Measurements from ENCODE around the gene ADNP2. TPM values are rescaled to one million over a fixed set of nuclear protein-coding genes. Genes with fewer than 3 reads are reported as not detected.

The ADNP2 gene, protein sequence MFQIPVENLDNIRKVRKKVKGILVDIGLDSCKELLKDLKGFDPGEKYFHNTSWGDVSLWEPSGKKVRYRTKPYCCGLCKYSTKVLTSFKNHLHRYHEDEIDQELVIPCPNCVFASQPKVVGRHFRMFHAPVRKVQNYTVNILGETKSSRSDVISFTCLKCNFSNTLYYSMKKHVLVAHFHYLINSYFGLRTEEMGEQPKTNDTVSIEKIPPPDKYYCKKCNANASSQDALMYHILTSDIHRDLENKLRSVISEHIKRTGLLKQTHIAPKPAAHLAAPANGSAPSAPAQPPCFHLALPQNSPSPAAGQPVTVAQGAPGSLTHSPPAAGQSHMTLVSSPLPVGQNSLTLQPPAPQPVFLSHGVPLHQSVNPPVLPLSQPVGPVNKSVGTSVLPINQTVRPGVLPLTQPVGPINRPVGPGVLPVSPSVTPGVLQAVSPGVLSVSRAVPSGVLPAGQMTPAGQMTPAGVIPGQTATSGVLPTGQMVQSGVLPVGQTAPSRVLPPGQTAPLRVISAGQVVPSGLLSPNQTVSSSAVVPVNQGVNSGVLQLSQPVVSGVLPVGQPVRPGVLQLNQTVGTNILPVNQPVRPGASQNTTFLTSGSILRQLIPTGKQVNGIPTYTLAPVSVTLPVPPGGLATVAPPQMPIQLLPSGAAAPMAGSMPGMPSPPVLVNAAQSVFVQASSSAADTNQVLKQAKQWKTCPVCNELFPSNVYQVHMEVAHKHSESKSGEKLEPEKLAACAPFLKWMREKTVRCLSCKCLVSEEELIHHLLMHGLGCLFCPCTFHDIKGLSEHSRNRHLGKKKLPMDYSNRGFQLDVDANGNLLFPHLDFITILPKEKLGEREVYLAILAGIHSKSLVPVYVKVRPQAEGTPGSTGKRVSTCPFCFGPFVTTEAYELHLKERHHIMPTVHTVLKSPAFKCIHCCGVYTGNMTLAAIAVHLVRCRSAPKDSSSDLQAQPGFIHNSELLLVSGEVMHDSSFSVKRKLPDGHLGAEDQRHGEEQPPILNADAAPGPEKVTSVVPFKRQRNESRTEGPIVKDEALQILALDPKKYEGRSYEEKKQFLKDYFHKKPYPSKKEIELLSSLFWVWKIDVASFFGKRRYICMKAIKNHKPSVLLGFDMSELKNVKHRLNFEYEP
- total RNA-seq = 11.8 TPM
- long read RNA-seq, partial matches to known transcripts = 0 of 9 reads
- long read RNA-seq, other reads (novel, unspliced or antisense) = 9 of 9 reads

DNA sequence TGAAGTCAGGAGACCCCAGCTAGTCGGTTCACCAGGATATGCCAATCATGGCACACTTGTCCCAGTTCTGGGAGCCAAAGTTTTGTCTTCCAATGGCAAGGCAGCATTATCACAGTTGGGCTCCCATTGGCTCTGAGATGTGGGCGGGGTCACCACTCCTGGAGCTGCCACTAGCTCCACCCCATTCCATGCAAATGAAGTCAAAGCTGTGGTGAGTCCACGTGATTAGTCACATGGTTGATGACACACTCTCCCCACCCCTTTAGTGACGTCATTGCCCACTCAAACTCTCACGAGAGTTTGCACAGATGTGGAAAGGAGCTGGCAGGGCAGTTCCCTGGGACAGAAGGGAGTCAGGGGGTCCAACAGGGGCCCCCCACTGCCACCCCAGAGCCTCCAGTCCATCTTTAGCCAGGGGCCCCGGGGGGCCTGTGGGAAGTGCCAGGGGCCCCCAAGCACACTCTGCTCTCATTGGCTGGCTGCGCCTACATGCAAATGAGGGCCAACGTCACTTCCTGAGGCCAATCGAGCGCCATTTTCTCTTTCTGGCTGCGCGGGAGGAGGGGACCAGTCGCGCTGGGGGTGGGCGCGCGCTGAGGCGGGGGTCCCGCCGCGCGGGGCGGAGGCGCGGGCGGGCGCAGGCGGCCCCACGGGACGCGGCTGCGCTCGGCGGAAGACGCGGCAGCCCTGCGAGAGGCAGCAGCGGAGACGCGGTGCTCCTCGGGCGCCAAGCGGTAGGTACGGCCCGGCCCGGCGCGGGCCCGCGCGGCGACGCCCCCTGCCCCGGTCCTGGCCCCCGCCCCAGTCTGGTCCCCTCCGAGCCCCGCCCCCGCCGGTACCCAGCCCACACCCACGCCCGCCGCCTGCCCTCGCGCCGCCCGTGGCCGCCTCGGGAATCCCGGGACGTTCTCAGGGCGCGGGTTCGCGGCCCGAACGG, at the start of gene ADNP2:
Gene ADNP2, plus strand, starts transcription at position 524 of the 937 bp plus-strand sequence. CDS start 8,281 bp downstream, outside the sequence.
- DNase-seq (ENCODE audit: low spot score) = peak; percentile 82

GRCh38 chr18:80059945-80060344, 49.1 kb upstream of the ADNP2 start:
- intact Hi-C loops (cut with DNase I) = no loop called here

More for the DNA sequence above, at the start of gene ADNP2:
- intact Hi-C loops (cut with DNase I) = loop anchor here (5.0 kb wide), 1 partner anchor 77 kb away; the partner anchor contains the start of gene RBFA

DNA sequence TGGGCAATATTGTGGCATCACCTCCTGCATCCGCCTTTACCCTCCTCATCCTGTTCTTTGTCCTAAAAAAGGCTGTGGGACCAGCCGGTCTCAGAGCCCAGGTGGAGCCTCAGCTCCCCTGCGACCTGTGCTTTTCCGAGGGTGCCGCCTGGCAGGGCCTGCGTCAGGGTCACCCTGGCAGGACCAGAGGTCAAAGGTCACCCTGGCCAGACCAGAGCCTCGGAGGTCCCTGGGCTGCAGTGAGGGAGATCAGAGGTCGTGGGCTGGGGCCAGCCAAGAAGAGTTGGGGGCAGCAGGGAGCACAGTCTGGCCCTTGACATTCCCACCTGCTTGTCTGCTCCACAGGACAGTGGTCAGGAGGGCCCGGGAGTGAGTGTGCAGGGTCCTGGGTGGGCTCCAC, 43.4 kb upstream of the ADNP2 start:
- intact Hi-C loops (cut with DNase I) = no loop called here
- no peak for DNase-seq (ENCODE audit: low spot score)

More at GRCh38 chr18:80059945-80060344, 49.1 kb upstream of the ADNP2 start:
- DNase-seq (ENCODE audit: low spot score) = no peak

DNA sequence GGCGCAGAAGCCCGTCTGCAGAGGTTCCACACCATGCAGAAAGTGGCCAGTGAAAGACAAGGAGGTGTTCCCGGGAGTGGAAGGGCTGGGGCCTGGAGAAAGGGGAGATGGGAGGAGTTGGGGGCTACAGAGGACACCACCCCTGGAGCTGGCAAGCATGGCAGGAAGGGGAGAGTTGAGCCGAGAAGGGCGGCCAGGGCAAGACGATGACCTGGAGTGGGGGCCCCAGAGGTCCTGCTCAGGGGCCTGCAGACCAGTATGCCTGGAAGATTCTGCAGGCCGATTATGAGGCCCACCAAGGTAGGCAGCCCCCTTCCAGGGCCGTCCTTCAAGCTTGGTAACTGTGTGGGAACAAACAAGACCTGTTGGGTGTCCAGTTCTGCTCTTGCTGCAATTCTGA, 41.7 kb upstream of the ADNP2 start:
- intact Hi-C loops (cut with DNase I) = no loop called here
- no peak for DNase-seq (ENCODE audit: low spot score)

GRCh38 chr18:80067897-80068296, 41.2 kb upstream of the ADNP2 start:
- intact Hi-C loops (cut with DNase I) = no loop called here
- DNase-seq (ENCODE audit: low spot score) = no peak

GRCh38 chr18:80068571-80069272, 40.3 kb upstream of the ADNP2 start:
- DNase-seq (ENCODE audit: low spot score) = no peak
- intact Hi-C loops (cut with DNase I) = no loop called here

DNA sequence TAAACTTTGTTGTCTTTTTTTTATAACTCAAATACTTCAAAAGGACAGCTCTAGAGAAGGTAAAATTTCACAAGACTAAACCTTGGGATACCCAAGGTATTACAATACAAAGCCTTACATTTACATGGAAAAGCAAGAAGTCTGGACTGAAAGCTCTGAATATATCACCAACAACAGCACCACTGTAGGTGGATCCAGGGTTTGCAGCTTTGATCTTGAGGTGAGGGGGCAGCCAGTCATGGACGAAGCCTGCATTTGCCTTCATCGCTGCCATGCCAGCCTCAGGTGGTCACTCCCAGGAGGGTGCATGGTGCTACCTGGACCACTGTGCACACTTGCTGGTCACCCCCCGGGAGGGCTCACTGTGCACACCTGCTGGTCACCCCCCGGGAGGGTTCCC, 38.2 kb upstream of the ADNP2 start:
- intact Hi-C loops (cut with DNase I) = no loop called here
- no peak for DNase-seq (ENCODE audit: low spot score)

DNA sequence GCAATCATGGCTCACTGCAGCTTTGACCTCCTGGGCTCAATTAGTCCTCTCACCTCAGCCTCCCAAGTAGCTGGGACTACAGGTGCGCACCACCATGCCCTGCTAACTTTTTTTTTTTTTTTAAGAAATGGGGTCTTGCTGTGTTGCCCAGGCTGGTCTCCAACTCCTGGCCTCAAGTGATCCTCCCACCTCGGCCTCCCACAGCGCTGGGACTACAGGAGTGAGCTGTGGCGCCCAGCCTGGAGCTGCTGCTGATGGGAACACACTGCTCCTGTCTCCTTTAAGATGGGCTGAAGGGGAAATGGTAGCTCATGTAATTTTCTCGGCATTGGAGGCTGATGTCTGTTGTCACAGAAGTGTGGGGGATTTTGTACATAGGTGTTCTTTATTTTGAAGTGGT, 34.9 kb upstream of the ADNP2 start:
- DNase-seq (ENCODE audit: low spot score) = no peak
- intact Hi-C loops (cut with DNase I) = no loop called here

GRCh38 chr18:80074697-80075096, 34.4 kb upstream of the ADNP2 start:
- DNase-seq (ENCODE audit: low spot score) = no peak
- intact Hi-C loops (cut with DNase I) = no loop called here

DNA sequence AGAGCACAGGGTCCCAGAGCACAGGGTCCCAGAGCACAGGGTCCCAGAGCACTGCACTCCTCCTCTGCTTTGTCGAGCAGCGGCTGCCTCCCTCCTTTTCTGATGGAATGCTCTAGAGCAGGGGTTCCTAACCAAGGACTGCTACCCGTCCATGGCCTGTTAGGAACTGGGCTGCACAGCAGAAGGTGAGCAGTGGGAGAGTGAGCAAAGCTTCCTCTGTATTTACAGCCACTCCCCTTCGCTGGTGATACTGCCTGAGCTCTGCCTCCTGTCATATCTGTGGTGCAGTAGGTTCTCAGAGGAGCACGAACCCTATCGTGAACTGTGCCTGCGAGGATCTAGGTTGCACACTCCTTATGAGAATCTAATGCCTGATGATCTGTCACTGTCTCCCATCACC, 33.1 kb upstream of the ADNP2 start:
- DNase-seq (ENCODE audit: low spot score) = no peak
- intact Hi-C loops (cut with DNase I) = no loop called here

DNA sequence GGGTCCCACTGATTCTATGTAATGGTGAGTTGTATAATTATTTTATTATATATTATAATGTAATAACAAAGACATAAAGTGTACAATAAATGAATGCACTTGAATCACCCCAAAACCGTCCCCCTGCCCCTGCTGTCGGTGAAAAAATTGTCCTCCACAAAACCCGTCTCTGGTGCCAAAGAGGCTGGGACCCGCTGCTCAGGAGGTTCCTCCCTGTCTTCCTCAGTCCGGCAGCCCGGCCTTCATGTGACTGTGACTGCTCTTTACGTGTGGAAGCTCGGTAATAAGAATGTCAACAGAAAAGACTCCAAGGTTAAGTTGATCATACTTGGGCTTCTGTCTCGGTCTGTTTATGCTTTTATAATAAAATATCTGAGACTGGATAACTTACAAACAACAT, 32.7 kb upstream of the ADNP2 start:
- intact Hi-C loops (cut with DNase I) = no loop called here
- no peak for DNase-seq (ENCODE audit: low spot score)

- intact Hi-C loops (cut with DNase I) = no loop called here
- no peak for DNase-seq (ENCODE audit: low spot score)
Measured at GRCh38 chr18:80077873-80078272, 31.2 kb upstream of the ADNP2 start.

- DNase-seq (ENCODE audit: low spot score) = no peak
- intact Hi-C loops (cut with DNase I) = no loop called here
Measured at GRCh38 chr18:80086281-80086680, 22.8 kb upstream of the ADNP2 start.

DNA sequence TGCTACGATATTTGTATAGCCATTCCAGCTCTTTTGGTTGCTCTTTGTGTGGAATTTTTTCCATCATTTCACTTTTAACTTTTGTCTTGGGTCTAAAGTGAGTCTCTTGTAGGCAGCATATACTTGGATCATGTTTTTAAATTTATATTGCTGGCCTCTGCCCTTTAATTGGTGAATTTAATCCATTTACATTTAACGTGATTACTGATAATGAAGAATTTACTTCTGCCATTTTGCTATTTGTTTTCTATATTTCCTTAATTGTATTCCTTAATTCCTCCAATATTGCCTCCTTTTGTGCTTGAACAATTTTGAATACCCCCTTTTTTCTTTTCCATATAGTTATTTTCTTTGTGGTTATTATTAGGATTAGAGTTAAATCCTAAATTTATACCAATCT, 21.0 kb upstream of the ADNP2 start:
- intact Hi-C loops (cut with DNase I) = no loop called here
- no peak for DNase-seq (ENCODE audit: low spot score)

GRCh38 chr18:80088823-80089222, 20.2 kb upstream of the ADNP2 start:
- DNase-seq (ENCODE audit: low spot score) = no peak
- intact Hi-C loops (cut with DNase I) = no loop called here

GRCh38 chr18:80095414-80095813, 13.6 kb upstream of the ADNP2 start:
- intact Hi-C loops (cut with DNase I) = no loop called here
- DNase-seq (ENCODE audit: low spot score) = no peak

- DNase-seq (ENCODE audit: low spot score) = no peak
- intact Hi-C loops (cut with DNase I) = no loop called here
Measured at GRCh38 chr18:80096032-80096565, 13.0 kb upstream of the ADNP2 start.

DNA sequence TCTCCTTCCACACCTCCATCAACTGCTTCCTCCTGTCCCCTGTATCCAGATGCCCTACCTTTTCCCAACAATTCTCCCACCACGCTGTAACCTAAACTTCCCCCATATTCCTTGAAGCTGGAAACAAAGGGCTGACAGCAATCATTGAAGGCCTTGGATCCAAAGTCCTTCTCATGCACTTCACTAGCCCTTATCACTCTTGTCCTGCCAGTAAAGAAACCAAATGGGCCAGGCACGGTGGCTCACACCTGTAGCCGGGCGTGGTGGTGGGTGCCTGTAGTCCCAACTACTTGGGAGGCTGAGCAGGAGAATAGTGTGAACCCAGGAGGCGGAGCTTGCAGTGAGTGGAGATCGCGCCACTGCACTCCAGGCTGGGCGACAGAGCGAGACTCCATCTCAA, 11.9 kb upstream of the ADNP2 start:
- no peak for DNase-seq (ENCODE audit: low spot score)
- intact Hi-C loops (cut with DNase I) = no loop called here
